ENCODE results near the gene KRTAP2-1.

- TF ChIP-seq EZH2 (IDR thresholded peaks at IDR 0.05; ENCODE audit: borderline replicate concordance, low read depth, low read length, severe bottlenecking) (no peak), CTCF (IDR thresholded peaks at IDR 0.05; ENCODE audit: borderline replicate concordance, extremely low read depth, low read length, poor library complexity, severe bottlenecking) (no peak)
Observed at GRCh38 chr17:40996829-40997228, 50.3 kb downstream of the KRTAP2-1 start.
